HG03097 (cell line): ENCODE data around the gene ABCD1.

Experiments used
- ATAC-seq: cut with Tn5 transposase; IDR thresholded peaks from one replicate; pipeline ENCODE4 v1.9.1; 2021; ENCODE audit not compliant: unreplicated experiment, low FRiP score

The ABCD1 gene

GRCh38 chrX:153782313-153782712 is 57.7 kb downstream of the ABCD1 start:
- ATAC-seq: no peak

GRCh38 chrX:153782871-153783270 is 58.2 kb downstream of the ABCD1 start:
- ATAC-seq: no peak

GRCh38 chrX:153783378-153784013 is 58.8 kb downstream of the ABCD1 start:
- no peak for ATAC-seq

GRCh38 chrX:153784325-153784967 is 59.8 kb downstream of the ABCD1 start:
- no peak for ATAC-seq

GRCh38 chrX:153786669-153787068 is 62.0 kb downstream of the ABCD1 start:
- ATAC-seq: no peak

GRCh38 chrX:153789654-153790053 is 65.0 kb downstream of the ABCD1 start:
- ATAC-seq: no peak

GRCh38 chrX:153791104-153791852 is 66.6 kb downstream of the ABCD1 start:
- ATAC-seq: no peak

GRCh38 chrX:153792368-153792767 is 67.7 kb downstream of the ABCD1 start:
- ATAC-seq: no peak

- no peak for ATAC-seq
These were observed 68.6 kb downstream of the ABCD1 start for GRCh38 chrX:153793291-153793690.
